ENCODE results near the gene TNK1. TPM values are rescaled to one million over a fixed set of nuclear protein-coding genes. Genes with fewer than 3 reads are reported as not detected.
"Not testable (repeated sequence)": the region's sequence is repeated elsewhere in the genome, so short reads cannot be mapped to it uniquely, and the experiment has no call there.

TNK1 gene
- total and polyA plus RNA-seq, 12 donors = 1.1 to 4.4 (median 2.1) TPM

GRCh38 chr17:7363311-7363710 lies 17.6 kb upstream of the TNK1 start:
- DNase-seq (no peak), ATAC-seq (no peak)
- H3K4me3 ChIP-seq = no peak overlapping the region
- no peaks in the 10 kb centered on the region for H3K27me3 ChIP-seq
- no peaks in the 10 kb centered on the region for H3K36me3 ChIP-seq
- WGBS, 2 donors = 94 to 95% methylated on average over 6 of the region's 6 CpGs
- intact Hi-C loops (cut with DNase I) = loop anchor here in 1 of 10 donors (10.0 kb wide), 1 partner anchor 151 kb away; no protein-coding TSS in a partner anchor
- TF ChIP-seq, protein P1, sequence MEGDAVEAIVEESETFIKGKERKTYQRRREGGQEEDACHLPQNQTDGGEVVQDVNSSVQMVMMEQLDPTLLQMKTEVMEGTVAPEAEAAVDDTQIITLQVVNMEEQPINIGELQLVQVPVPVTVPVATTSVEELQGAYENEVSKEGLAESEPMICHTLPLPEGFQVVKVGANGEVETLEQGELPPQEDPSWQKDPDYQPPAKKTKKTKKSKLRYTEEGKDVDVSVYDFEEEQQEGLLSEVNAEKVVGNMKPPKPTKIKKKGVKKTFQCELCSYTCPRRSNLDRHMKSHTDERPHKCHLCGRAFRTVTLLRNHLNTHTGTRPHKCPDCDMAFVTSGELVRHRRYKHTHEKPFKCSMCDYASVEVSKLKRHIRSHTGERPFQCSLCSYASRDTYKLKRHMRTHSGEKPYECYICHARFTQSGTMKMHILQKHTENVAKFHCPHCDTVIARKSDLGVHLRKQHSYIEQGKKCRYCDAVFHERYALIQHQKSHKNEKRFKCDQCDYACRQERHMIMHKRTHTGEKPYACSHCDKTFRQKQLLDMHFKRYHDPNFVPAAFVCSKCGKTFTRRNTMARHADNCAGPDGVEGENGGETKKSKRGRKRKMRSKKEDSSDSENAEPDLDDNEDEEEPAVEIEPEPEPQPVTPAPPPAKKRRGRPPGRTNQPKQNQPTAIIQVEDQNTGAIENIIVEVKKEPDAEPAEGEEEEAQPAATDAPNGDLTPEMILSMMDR (IDR thresholded peaks at IDR 0.05) = no peak
- no peaks in the 10 kb centered on the region for H3K4me1 ChIP-seq
- H3K27ac ChIP-seq = no peak overlapping the region
- no peaks in the 10 kb centered on the region for H3K9me3 ChIP-seq

DNA sequence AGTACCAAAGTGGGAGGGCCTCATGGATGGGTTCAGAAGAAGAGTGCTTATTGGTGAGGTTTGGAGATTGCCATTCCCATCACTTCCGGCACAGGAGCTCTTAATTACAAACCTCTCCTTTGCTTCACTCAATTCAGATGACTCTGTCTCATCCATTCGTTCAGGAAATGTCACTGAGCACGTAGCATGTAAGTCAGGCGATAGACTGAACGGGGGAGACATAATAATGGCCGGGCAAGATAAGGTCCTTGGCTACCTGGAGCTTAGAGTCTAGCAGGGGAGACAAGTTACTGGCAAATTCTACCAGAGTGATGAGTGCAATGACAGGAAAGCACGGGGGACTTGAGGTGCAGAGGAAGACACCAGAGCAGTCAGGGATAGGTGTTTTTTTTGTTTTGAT lies 14.9 kb upstream of the TNK1 start:
- not testable (repeated sequence) for H3K36me3 ChIP-seq, ATAC-seq, H3K4me1 ChIP-seq, H3K4me3 ChIP-seq, DNase-seq, H3K27me3 ChIP-seq, H3K9me3 ChIP-seq, H3K27ac ChIP-seq
- intact Hi-C loops (cut with DNase I) = loop anchor here in 1 of 10 donors (10.0 kb wide), 1 partner anchor 149 kb away; no protein-coding TSS in a partner anchor
- 76 to 87% methylated on average over 6 of the region's 7 CpGs for WGBS, 2 donors

DNA sequence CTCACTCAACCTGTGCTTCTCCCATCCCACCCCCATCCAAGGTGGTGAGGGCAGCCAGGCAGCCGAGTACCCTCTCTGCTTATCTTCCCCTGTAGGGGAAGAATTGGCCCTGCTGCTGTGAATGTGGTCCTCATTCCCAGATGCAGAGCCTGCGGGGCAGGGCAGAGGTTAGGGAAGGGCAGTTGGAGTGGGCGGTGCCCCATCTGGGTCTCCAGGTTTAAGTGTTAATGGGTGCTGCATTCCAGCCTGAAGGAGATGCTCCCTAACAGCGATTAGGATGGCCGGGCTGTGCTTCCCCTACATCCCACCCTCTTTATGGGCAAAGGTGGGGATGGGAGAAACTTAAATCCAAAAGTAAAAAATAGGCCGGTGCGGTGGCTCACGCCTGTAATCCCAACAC lies 13.8 kb upstream of the TNK1 start:
- DNase-seq = no peak
- Histone ChIP-seq H3K27me3 (peaks cover 0 to 6% (median 0%) of the 10 kb centered on the region in 7 donors), H3K4me1 (no peaks in the 10 kb centered on the region), H3K36me3 (no peaks in the 10 kb centered on the region), H3K9me3 (no peaks in the 10 kb centered on the region), H3K27ac (no peak overlapping the region), H3K4me3 (no peak overlapping the region)
- TF ChIP-seq, protein P1 (IDR thresholded peaks at IDR 0.05) = no peak
- no peak for ATAC-seq
- intact Hi-C loops (cut with DNase I) = loop anchor here in 1 of 10 donors (10.0 kb wide), 1 partner anchor 148 kb away; no protein-coding TSS in a partner anchor
- 69 to 84% methylated on average over 8 of the region's 8 CpGs for WGBS, 2 donors

GRCh38 chr17:7367918-7368598 lies 12.8 kb upstream of the TNK1 start:
- H3K4me3 ChIP-seq = no peak overlapping the region
- WGBS, 2 donors = 61 to 68% methylated on average over 13 of the region's 13 CpGs
- ATAC-seq (no peak), DNase-seq (no peak)
- intact Hi-C loops (cut with DNase I) = loop anchor here in 1 of 10 donors (10.0 kb wide), 1 partner anchor 147 kb away; no protein-coding TSS in a partner anchor
- H3K4me1 ChIP-seq = no peaks in the 10 kb centered on the region
- H3K27ac ChIP-seq = no peak overlapping the region
- TF ChIP-seq, protein P1 (IDR thresholded peaks at IDR 0.05) = no peak
- no peaks in the 10 kb centered on the region for H3K9me3 ChIP-seq
- no peaks in the 10 kb centered on the region for H3K36me3 ChIP-seq
- peaks cover 0 to 6% (median 0%) of the 10 kb centered on the region in 7 donors for H3K27me3 ChIP-seq

GRCh38 chr17:7368599-7368994 lies 12.3 kb upstream of the TNK1 start:
- DNase-seq, H3K36me3 ChIP-seq, H3K4me3 ChIP-seq, H3K4me1 ChIP-seq, H3K27me3 ChIP-seq, H3K9me3 ChIP-seq, H3K27ac ChIP-seq, ATAC-seq: not testable (repeated sequence)
- 75% methylated on average over 5 of the region's 5 CpGs for WGBS, 2 donors
- intact Hi-C loops (cut with DNase I) = loop anchor here in 1 of 10 donors (10.0 kb wide), 1 partner anchor 146 kb away; no protein-coding TSS in a partner anchor
